ENCODE measurements around the gene BSND. TPM values are rescaled to one million over a fixed set of nuclear protein-coding genes. Genes with fewer than 3 reads are reported as not detected.
"Not testable (repeated sequence)": the region's sequence is repeated elsewhere in the genome, so short reads cannot be mapped to it uniquely, and the experiment has no call there.

BSND gene
- total RNA-seq, 1 experiment from 2014 or later: not detected

DNA sequence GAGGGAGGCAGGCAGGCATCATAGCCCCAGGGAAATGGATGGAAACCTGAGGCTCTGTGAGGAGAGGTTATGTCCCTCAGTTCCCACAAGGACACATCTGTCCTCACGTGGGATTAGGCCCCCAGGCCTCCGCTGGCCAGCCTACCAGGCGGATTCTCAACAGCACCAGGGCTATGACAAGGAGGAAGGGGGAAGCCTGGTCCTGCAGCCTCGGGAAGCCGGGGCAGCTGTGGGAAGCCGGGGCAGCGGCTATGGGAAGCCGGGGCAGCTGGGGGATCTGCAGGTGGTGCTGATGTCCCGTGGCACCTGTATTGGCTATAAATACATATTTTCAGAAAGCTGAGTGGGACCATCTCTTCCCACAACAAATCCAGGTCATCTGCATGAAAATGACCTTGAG, 19.7 kb downstream of the BSND start:
- Histone ChIP-seq H3K27ac (ENCODE audit: low read length) (no peak overlapping the region), H3K9me3 (ENCODE audit: low read length) (no peaks in the 10 kb centered on the region), H3K4me1 (ENCODE audit: insufficient read depth, low read length) (peaks cover 11% of the 10 kb centered on the region), H3K4me2 (ENCODE audit: low read length) (no peak overlapping the region), H3K79me2 (ENCODE audit: low read length) (no peaks in the 10 kb centered on the region), H3K9ac (ENCODE audit: low read length) (no peak overlapping the region), H4K20me1 (ENCODE audit: low read length) (no peaks in the 10 kb centered on the region), H3K36me3 (ENCODE audit: low read depth, low read length) (no peaks in the 10 kb centered on the region), H3K9me2 (replicated peaks; ENCODE audit: low read length) (no peaks in the 10 kb centered on the region), H2AFZ (ENCODE audit: low read length) (no peak overlapping the region), H3F3A (ENCODE audit: low read length, unreplicated experiment) (no peaks in the 10 kb centered on the region), H3K4me3 (ENCODE audit: low read length) (no peak overlapping the region), H3K27me3 (ENCODE audit: low read length) (no peaks in the 10 kb centered on the region)
- POLR2A ChIA-PET (ENCODE audit: unreplicated experiment): no interaction called here
- DNase-seq: no peak
- no peak for ATAC-seq
- BruUV-seq (replicated peaks): no TSS peak
- TF ChIP-seq EZH2 (IDR thresholded peaks at IDR 0.05; ENCODE audit: low read length, unreplicated experiment) (no peak), EZH2phosphoT487 (IDR thresholded peaks at IDR 0.05; ENCODE audit: borderline replicate concordance, low read length) (no peak)
- TF ChIP-seq, protein P1, sequence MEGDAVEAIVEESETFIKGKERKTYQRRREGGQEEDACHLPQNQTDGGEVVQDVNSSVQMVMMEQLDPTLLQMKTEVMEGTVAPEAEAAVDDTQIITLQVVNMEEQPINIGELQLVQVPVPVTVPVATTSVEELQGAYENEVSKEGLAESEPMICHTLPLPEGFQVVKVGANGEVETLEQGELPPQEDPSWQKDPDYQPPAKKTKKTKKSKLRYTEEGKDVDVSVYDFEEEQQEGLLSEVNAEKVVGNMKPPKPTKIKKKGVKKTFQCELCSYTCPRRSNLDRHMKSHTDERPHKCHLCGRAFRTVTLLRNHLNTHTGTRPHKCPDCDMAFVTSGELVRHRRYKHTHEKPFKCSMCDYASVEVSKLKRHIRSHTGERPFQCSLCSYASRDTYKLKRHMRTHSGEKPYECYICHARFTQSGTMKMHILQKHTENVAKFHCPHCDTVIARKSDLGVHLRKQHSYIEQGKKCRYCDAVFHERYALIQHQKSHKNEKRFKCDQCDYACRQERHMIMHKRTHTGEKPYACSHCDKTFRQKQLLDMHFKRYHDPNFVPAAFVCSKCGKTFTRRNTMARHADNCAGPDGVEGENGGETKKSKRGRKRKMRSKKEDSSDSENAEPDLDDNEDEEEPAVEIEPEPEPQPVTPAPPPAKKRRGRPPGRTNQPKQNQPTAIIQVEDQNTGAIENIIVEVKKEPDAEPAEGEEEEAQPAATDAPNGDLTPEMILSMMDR (conservative IDR thresholded peaks at IDR 0.05; ENCODE audit: low read depth, low read length): no peak
- intact Hi-C loops (cut with micrococcal nuclease): no loop called here
- CTCF ChIA-PET: no interaction called here

DNA sequence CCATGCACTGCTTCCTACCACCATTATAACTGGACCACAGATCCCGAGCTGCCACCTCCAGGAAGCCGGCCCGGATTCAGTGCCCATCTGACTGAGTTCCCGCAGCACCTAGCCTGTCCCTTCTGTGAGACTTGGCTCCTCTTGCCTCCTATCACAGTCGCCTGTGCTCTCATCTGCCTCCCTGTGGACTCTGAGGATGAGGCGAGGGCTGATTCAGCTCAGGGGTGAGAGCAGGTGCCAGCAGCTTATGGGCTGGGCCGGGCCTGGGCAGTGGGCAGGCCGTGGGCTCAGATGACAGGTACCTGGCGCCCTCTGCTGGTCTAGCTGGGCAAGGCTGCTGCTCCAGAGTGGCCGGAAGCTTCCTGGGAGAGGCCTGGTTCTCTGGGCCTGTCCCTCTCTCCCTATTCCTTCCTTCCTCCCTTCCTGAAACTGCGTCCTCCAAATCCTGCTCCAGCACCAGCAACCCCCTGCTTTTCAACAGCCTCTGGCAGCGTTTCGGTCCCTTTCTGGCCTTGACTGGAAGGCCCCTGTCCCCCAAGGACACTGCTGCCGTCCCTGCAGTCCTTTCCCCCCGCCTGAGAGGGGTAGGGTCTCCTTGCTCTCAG, 23.3 kb downstream of the BSND start:
- H3K9me3 ChIP-seq (ENCODE audit: low read length): no peaks in the 10 kb centered on the region
- H3K27me3 ChIP-seq (ENCODE audit: low read length): no peaks in the 10 kb centered on the region
- TF ChIP-seq, protein P1 (conservative IDR thresholded peaks at IDR 0.05; ENCODE audit: low read depth, low read length): peak; percentile 94
- TF ChIP-seq EZH2phosphoT487 (IDR thresholded peaks at IDR 0.05; ENCODE audit: borderline replicate concordance, low read length): no peak
- peak overlapping the region; percentile 51 for H3K9ac ChIP-seq (ENCODE audit: low read length)
- no peak overlapping the region for H3K27ac ChIP-seq (ENCODE audit: low read length)
- H2AFZ ChIP-seq (ENCODE audit: low read length): peak overlapping the region; percentile 89
- CTCF ChIA-PET: interaction anchor here (0.5 to 1.7 kb wide), 19 partner anchors 10 to 1696 kb away, joined by 3 to 51 read pairs (median 3); no protein-coding TSS in a partner anchor
- no TSS peak for BruUV-seq (replicated peaks)
- H3K9me2 ChIP-seq (replicated peaks; ENCODE audit: low read length): no peaks in the 10 kb centered on the region
- no peaks in the 10 kb centered on the region for H3F3A ChIP-seq (ENCODE audit: low read length, unreplicated experiment)
- peak overlapping the region; percentile 5; the same call in 1 of the 2 replicates for H3K4me2 ChIP-seq (ENCODE audit: low read length)
- DNase-seq: peak; percentile 96
- no peaks in the 10 kb centered on the region for H3K36me3 ChIP-seq (ENCODE audit: low read depth, low read length)
- H4K20me1 ChIP-seq (ENCODE audit: low read length): no peaks in the 10 kb centered on the region
- POLR2A ChIA-PET (ENCODE audit: unreplicated experiment): interaction anchor here (0.7 kb wide), 1 partner anchor 76 kb away, joined by 4 read pairs; no protein-coding TSS in a partner anchor
- intact Hi-C loops (cut with micrococcal nuclease): loop anchor here (1.0 to 5.0 kb wide), 5 partner anchors 15 to 165 kb away; no protein-coding TSS in a partner anchor
- H3K79me2 ChIP-seq (ENCODE audit: low read length): no peaks in the 10 kb centered on the region
- no peak overlapping the region for H3K4me3 ChIP-seq (ENCODE audit: low read length)
- peaks cover 11% of the 10 kb centered on the region for H3K4me1 ChIP-seq (ENCODE audit: insufficient read depth, low read length)
- peak; percentile 100 for ATAC-seq

DNA sequence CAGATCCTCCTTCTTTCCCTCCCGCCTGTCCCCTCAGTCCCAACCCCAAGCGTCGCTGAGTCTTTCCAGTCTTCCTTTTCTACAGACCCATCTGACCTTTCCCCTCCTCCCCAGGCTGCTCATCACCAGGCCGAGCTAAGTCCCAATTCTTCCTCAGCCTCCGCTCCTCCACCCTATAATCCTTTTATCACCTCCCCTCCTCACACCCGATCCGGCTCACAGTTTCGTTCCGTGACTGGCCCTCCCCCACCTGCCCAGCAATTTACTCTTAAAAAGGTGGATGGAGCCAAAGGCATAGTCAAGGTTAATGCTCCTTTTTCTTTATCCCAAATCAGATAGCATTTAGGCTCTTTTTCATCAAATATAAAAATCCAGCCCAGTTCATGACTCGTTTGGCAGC, 25.4 kb downstream of the BSND start:
- H3K4me2 ChIP-seq (ENCODE audit: low read length); H3K79me2 ChIP-seq (ENCODE audit: low read length); H3K4me3 ChIP-seq (ENCODE audit: low read length); H3K27me3 ChIP-seq (ENCODE audit: low read length); H3K9me2 ChIP-seq (replicated peaks; ENCODE audit: low read length); H2AFZ ChIP-seq (ENCODE audit: low read length); ATAC-seq; H3K27ac ChIP-seq (ENCODE audit: low read length); DNase-seq; H3F3A ChIP-seq (ENCODE audit: low read length, unreplicated experiment); H3K9ac ChIP-seq (ENCODE audit: low read length); CTCF ChIA-PET; H3K36me3 ChIP-seq (ENCODE audit: low read depth, low read length); H4K20me1 ChIP-seq (ENCODE audit: low read length); H3K9me3 ChIP-seq (ENCODE audit: low read length); BruUV-seq (replicated peaks); POLR2A ChIA-PET (ENCODE audit: unreplicated experiment): not testable (repeated sequence)
- H3K4me1 ChIP-seq (ENCODE audit: insufficient read depth, low read length): peaks cover 11% of the 10 kb centered on the region
- intact Hi-C loops (cut with micrococcal nuclease): loop anchor here (5.0 kb wide), 1 partner anchor 167 kb away; no protein-coding TSS in a partner anchor

DNA sequence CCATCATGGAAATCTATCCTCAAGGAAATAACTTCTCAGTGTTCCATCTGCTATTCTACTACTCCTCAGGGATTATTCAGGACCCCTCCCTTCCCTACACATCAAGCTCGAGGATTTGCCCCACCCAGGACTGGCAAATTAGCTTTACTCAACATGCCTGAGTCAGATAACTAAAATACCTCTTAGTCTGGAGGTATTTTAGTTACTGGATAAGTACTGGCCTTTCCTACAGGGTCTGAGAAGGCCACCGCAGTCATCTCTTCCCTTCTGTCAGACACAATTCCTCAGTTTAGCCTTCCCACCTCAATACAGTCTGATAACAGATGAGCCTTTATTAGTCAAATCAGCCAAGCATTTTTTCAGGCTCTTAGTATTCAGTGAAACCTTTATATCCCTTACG, 27.9 kb downstream of the BSND start:
- POLR2A ChIA-PET (ENCODE audit: unreplicated experiment); H3K4me2 ChIP-seq (ENCODE audit: low read length); H2AFZ ChIP-seq (ENCODE audit: low read length); intact Hi-C loops (cut with micrococcal nuclease); H3K4me1 ChIP-seq (ENCODE audit: insufficient read depth, low read length); ATAC-seq; H4K20me1 ChIP-seq (ENCODE audit: low read length); H3K36me3 ChIP-seq (ENCODE audit: low read depth, low read length); H3K27ac ChIP-seq (ENCODE audit: low read length); H3F3A ChIP-seq (ENCODE audit: low read length, unreplicated experiment); DNase-seq; H3K79me2 ChIP-seq (ENCODE audit: low read length); CTCF ChIA-PET; H3K4me3 ChIP-seq (ENCODE audit: low read length); H3K9me3 ChIP-seq (ENCODE audit: low read length); BruUV-seq (replicated peaks); H3K9me2 ChIP-seq (replicated peaks; ENCODE audit: low read length); H3K9ac ChIP-seq (ENCODE audit: low read length); H3K27me3 ChIP-seq (ENCODE audit: low read length): not testable (repeated sequence)

DNA sequence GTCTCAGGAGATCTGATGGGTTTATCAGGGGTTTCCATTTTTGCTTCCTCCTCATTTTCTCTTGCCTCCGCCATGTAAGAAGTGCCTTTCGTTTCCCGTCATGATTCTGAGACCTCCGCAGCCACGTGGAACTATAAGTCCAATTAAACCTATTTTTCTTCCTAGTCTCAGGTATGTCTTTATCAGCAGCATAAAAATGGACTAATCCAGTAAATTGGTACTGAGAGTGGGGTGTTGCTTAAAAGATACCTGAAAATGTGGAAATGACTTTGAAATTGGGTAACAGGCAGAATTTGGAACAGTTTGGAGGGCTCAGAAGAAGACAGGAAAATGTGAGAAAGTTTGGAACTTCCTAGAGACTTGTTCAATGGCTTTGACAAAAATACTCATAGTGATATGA, 32.4 kb downstream of the BSND start:
- H3K79me2 ChIP-seq (ENCODE audit: low read length); H3K4me1 ChIP-seq (ENCODE audit: insufficient read depth, low read length); H3K9ac ChIP-seq (ENCODE audit: low read length); H3K36me3 ChIP-seq (ENCODE audit: low read depth, low read length); POLR2A ChIA-PET (ENCODE audit: unreplicated experiment); H3K9me2 ChIP-seq (replicated peaks; ENCODE audit: low read length); H4K20me1 ChIP-seq (ENCODE audit: low read length); DNase-seq; H3K27me3 ChIP-seq (ENCODE audit: low read length); CTCF ChIA-PET; H3F3A ChIP-seq (ENCODE audit: low read length, unreplicated experiment); H3K4me3 ChIP-seq (ENCODE audit: low read length); H3K4me2 ChIP-seq (ENCODE audit: low read length); H3K9me3 ChIP-seq (ENCODE audit: low read length); BruUV-seq (replicated peaks); H2AFZ ChIP-seq (ENCODE audit: low read length); H3K27ac ChIP-seq (ENCODE audit: low read length); intact Hi-C loops (cut with micrococcal nuclease); ATAC-seq: not testable (repeated sequence)

Data from PC-3 (cell line).